ENCODE results near the gene IL19.

IL19 gene

GRCh38 chr1:206855859-206856258, 85.3 kb downstream of the IL19 start:
- TF ChIP-seq POLR2A (IDR thresholded peaks at IDR 0.05; ENCODE audit: low read depth, low read length) (no peak), TAF1 (IDR thresholded peaks at IDR 0.05; ENCODE audit: low read depth, low read length) (no peak), POU2F2 (IDR thresholded peaks at IDR 0.05; ENCODE audit: low read depth, low read length) (no peak), PAX5 (IDR thresholded peaks at IDR 0.05; ENCODE audit: insufficient read depth, low read length, severe bottlenecking) (no peak), SPI1 (IDR thresholded peaks at IDR 0.05; ENCODE audit: low read depth, low read length) (no peak), POLR2AphosphoS5 (IDR thresholded peaks at IDR 0.05; ENCODE audit: low read depth, low read length) (no peak)
- FAIRE-seq = no peak
- DNase-seq (ENCODE audit: insufficient read length, low spot score) = no peak

GRCh38 chr1:206856674-206857464, 86.3 kb downstream of the IL19 start:
- FAIRE-seq (no peak), DNase-seq (ENCODE audit: insufficient read length, low spot score) (no peak)
- no peak for TF ChIP-seq POLR2AphosphoS5 (IDR thresholded peaks at IDR 0.05; ENCODE audit: low read depth, low read length)

- FAIRE-seq (no peak), DNase-seq (ENCODE audit: insufficient read length, low spot score) (no peak)
- TF ChIP-seq PAX5 (IDR thresholded peaks at IDR 0.05; ENCODE audit: insufficient read depth, low read length, severe bottlenecking) = no peak
Observed at GRCh38 chr1:206859082-206859521, 88.5 kb downstream of the IL19 start.

DNA sequence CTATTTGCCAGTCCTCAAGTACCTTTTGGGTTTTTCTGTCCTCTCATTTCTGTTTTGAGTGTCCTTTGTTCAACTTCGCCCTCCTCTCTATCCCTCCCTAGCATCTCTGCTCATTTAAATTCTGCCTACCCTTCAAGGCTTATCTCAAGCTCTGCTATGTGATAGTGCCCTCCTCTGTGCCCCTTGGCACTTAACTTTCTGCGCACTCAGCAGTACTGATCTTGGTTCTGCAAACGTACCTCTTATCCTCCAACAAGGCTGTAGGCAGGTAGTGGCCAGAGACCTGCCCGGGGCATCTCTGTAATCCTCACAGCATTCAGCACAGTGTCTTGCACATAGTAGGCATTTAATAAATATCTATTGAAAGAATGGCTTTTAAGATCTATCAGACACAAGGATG, 89.6 kb downstream of the IL19 start:
- FAIRE-seq (no peak), DNase-seq (ENCODE audit: insufficient read length, low spot score) (no peak)
- TF ChIP-seq TAF1 (IDR thresholded peaks at IDR 0.05; ENCODE audit: low read depth, low read length) (no peak), SPI1 (IDR thresholded peaks at IDR 0.05; ENCODE audit: low read depth, low read length) (no peak), POU2F2 (IDR thresholded peaks at IDR 0.05; ENCODE audit: low read depth, low read length) (no peak), PAX5 (IDR thresholded peaks at IDR 0.05; ENCODE audit: insufficient read depth, low read length, severe bottlenecking) (no peak), POLR2AphosphoS5 (IDR thresholded peaks at IDR 0.05; ENCODE audit: low read depth, low read length) (no peak)

DNA sequence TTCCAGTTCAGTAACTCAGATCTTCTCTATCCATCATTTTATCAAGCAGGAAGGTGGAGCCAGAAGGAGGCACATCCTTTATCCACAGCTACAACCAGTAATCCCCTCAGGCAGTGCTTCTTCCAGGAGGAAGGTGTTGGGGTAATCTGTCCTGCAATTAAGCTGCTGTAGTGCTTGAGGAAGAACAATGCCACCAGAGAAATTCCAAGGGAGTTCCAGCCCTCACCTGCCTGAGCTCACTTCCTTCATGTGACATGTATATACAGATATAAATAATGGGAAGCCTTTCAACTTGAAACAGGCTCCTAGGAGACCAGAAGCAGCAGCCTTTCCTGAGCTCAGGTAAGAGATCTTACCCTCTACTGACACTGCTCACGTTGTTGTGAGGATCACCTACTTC, 92.7 kb downstream of the IL19 start:
- DNase-seq (ENCODE audit: insufficient read length, low spot score) (no peak), FAIRE-seq (no peak)

DNA sequence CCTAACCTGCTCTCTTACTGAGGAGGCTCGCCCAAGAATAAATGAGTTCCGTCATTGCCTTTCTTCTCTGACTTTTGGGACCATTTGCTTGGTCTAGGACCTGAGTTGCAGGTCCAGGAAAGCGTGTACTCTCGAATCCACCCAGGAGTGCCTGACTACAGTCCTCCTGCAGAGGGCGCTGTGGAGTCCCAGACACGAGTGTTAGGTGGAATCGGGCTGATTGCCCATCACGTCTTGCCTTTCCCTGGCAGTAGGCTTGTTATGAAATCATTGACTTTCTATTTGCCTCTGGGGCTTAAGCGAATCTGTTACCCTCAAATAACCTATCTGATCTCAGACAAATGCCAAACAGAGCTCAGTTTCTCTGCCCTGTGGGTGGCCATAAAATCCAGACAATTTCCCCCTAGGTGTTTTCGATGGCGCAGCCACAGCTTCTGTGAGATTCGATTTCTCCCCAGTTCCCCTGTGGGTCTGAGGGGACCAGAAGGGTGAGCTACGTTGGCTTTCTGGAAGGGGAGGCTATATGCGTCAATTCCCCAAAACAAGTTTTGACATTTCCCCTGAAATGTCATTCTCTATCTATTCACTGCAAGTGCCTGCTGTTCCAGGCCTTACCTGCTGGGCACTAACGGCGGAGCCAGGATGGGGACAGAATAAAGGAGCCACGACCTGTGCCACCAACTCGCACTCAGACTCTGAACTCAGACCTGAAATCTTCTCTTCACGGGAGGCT, 94.5 kb downstream of the IL19 start, which contains the start of gene IL20:
Gene IL20, plus strand, starts transcription at position 685 of the 733 bp plus-strand sequence. CDS start 230 bp downstream, outside the sequence.
- FAIRE-seq = peak; percentile 90
- no peak for TF ChIP-seq TAF1 (IDR thresholded peaks at IDR 0.05; ENCODE audit: low read depth, low read length)
- no peak for TF ChIP-seq POLR2A (IDR thresholded peaks at IDR 0.05; ENCODE audit: low read depth, low read length)
- TF ChIP-seq SPI1 (IDR thresholded peaks at IDR 0.05; ENCODE audit: low read depth, low read length) = no peak
- TF ChIP-seq POLR2AphosphoS5 (IDR thresholded peaks at IDR 0.05; ENCODE audit: low read depth, low read length) = no peak
- TF ChIP-seq POU2F2 (IDR thresholded peaks at IDR 0.05; ENCODE audit: low read depth, low read length) = no peak
- TF ChIP-seq PAX5 (IDR thresholded peaks at IDR 0.05; ENCODE audit: insufficient read depth, low read length, severe bottlenecking) = no peak
- DNase-seq (ENCODE audit: insufficient read length, low spot score) = peak; percentile 25

More for the DNA sequence above, 92.7 kb downstream of the IL19 start:
- no peak for TF ChIP-seq SPI1 (IDR thresholded peaks at IDR 0.05; ENCODE audit: low read depth, low read length)
- TF ChIP-seq POU2F2 (IDR thresholded peaks at IDR 0.05; ENCODE audit: low read depth, low read length) = no peak
- no peak for TF ChIP-seq POLR2AphosphoS5 (IDR thresholded peaks at IDR 0.05; ENCODE audit: low read depth, low read length)
- TF ChIP-seq POLR2A (IDR thresholded peaks at IDR 0.05; ENCODE audit: low read depth, low read length) = no peak
- TF ChIP-seq PAX5 (IDR thresholded peaks at IDR 0.05; ENCODE audit: insufficient read depth, low read length, severe bottlenecking) = no peak
- TF ChIP-seq TAF1 (IDR thresholded peaks at IDR 0.05; ENCODE audit: low read depth, low read length) = no peak

- FAIRE-seq = no peak
- TF ChIP-seq POU2F2 (IDR thresholded peaks at IDR 0.05; ENCODE audit: low read depth, low read length) (no peak), POLR2A (IDR thresholded peaks at IDR 0.05; ENCODE audit: low read depth, low read length) (no peak), PAX5 (IDR thresholded peaks at IDR 0.05; ENCODE audit: insufficient read depth, low read length, severe bottlenecking) (no peak), SPI1 (IDR thresholded peaks at IDR 0.05; ENCODE audit: low read depth, low read length) (no peak), TAF1 (IDR thresholded peaks at IDR 0.05; ENCODE audit: low read depth, low read length) (no peak), POLR2AphosphoS5 (IDR thresholded peaks at IDR 0.05; ENCODE audit: low read depth, low read length) (no peak)
- DNase-seq (ENCODE audit: insufficient read length, low spot score) = no peak
Observed at GRCh38 chr1:206866062-206866461, 95.5 kb downstream of the IL19 start.

DNA sequence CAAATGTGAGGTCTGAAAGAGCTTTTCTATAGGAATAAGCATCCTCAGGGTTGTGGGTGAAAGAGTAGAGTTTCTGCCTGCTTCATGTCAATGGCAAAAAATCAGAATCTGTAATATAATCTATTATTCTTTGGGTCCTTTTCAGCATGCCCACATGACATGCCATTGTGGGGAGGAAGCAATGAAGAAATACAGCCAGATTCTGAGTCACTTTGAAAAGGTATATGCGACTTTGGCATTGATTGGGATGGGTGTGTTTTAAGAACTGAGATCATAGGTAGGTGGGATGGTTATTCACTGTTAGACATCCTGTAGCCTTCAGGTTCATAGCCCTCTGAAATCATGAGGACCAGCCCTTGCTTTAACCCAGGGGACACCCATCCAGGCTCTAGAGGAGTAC, 96.7 kb downstream of the IL19 start:
- DNase-seq (ENCODE audit: insufficient read length, low spot score) (no peak), FAIRE-seq (no peak)
- no peak for TF ChIP-seq SPI1 (IDR thresholded peaks at IDR 0.05; ENCODE audit: low read depth, low read length)
- TF ChIP-seq TAF1 (IDR thresholded peaks at IDR 0.05; ENCODE audit: low read depth, low read length) = no peak
- TF ChIP-seq POLR2A (IDR thresholded peaks at IDR 0.05; ENCODE audit: low read depth, low read length) = no peak
- no peak for TF ChIP-seq POLR2AphosphoS5 (IDR thresholded peaks at IDR 0.05; ENCODE audit: low read depth, low read length)
- TF ChIP-seq POU2F2 (IDR thresholded peaks at IDR 0.05; ENCODE audit: low read depth, low read length) = no peak
- no peak for TF ChIP-seq PAX5 (IDR thresholded peaks at IDR 0.05; ENCODE audit: insufficient read depth, low read length, severe bottlenecking)

DNA sequence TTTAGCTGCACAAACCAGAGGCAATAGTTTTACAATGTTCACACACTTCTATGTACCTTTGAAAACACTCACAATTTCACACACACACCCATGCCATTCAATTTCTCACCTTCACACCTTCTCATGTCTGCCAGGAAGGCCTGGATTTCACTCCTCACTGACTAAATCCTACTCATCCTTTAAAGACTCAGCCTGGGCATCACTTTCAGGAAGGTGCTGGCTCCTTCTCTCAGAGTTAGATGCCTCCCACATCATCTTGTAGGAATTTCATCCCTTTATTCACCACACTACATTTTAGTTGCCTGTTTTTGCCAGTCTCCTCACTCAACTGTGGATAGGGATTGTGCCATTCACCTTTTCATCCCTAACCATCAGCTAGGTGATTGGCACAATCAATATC, 97.1 kb downstream of the IL19 start:
- no peak for DNase-seq (ENCODE audit: insufficient read length, low spot score)
- no peak for FAIRE-seq
- TF ChIP-seq SPI1 (IDR thresholded peaks at IDR 0.05; ENCODE audit: low read depth, low read length) = no peak
- no peak for TF ChIP-seq POLR2AphosphoS5 (IDR thresholded peaks at IDR 0.05; ENCODE audit: low read depth, low read length)
- no peak for TF ChIP-seq POLR2A (IDR thresholded peaks at IDR 0.05; ENCODE audit: low read depth, low read length)
- TF ChIP-seq TAF1 (IDR thresholded peaks at IDR 0.05; ENCODE audit: low read depth, low read length) = no peak
- no peak for TF ChIP-seq PAX5 (IDR thresholded peaks at IDR 0.05; ENCODE audit: insufficient read depth, low read length, severe bottlenecking)
- no peak for TF ChIP-seq POU2F2 (IDR thresholded peaks at IDR 0.05; ENCODE audit: low read depth, low read length)
